Measurements from ENCODE around the gene EPHA2.
"Not testable (repeated sequence)": the region's sequence is repeated elsewhere in the genome, so short reads cannot be mapped to it uniquely, and the experiment has no call there.

Gene EPHA2

GRCh38 chr1:16199700-16200099 lies 43.8 kb upstream of the EPHA2 start:
- TF ChIP-seq CTCF (IDR thresholded peaks at IDR 0.05; ENCODE audit: low read depth, low read length): no peak
- H3K4me3 ChIP-seq (ENCODE audit: low read depth, low read length): no peak overlapping the region

GRCh38 chr1:16199157-16199501 lies 43.3 kb upstream of the EPHA2 start:
- no peak for TF ChIP-seq CTCF (IDR thresholded peaks at IDR 0.05; ENCODE audit: low read depth, low read length)

GRCh38 chr1:16198444-16199156 lies 42.7 kb upstream of the EPHA2 start:
- H3K4me3 ChIP-seq (ENCODE audit: low read depth, low read length): no peak overlapping the region
- no peak for TF ChIP-seq CTCF (IDR thresholded peaks at IDR 0.05; ENCODE audit: low read depth, low read length)

More at GRCh38 chr1:16199157-16199501, 43.3 kb upstream of the EPHA2 start:
- H3K4me3 ChIP-seq (ENCODE audit: low read depth, low read length): no peak overlapping the region

GRCh38 chr1:16196874-16197273 lies 41.0 kb upstream of the EPHA2 start:
- TF ChIP-seq CTCF (IDR thresholded peaks at IDR 0.05; ENCODE audit: low read depth, low read length): no peak

GRCh38 chr1:16196139-16196538 lies 40.3 kb upstream of the EPHA2 start:
- not testable (repeated sequence) for H3K4me3 ChIP-seq (ENCODE audit: low read depth, low read length)

More at GRCh38 chr1:16196874-16197273, 41.0 kb upstream of the EPHA2 start:
- H3K4me3 ChIP-seq (ENCODE audit: low read depth, low read length): no peak overlapping the region

- no peak for TF ChIP-seq CTCF (IDR thresholded peaks at IDR 0.05; ENCODE audit: low read depth, low read length)
- no peak overlapping the region for H3K4me3 ChIP-seq (ENCODE audit: low read depth, low read length)
Observed at GRCh38 chr1:16195518-16195905, 39.6 kb upstream of the EPHA2 start.

GRCh38 chr1:16191916-16192546 lies 36.2 kb upstream of the EPHA2 start:
- H3K4me3 ChIP-seq (ENCODE audit: low read depth, low read length): no peak overlapping the region
- TF ChIP-seq CTCF (IDR thresholded peaks at IDR 0.05; ENCODE audit: low read depth, low read length): no peak

Data from WI38 (cell line).